Hepatocyte (in vitro differentiated cells): ENCODE data around the gene GCNT3.

Source experiments
- CTCF ChIP-seq: fragments of 200-600 bp; sonication (generic); IDR thresholded peaks from 2 replicates; pipeline ENCODE4 v1.5.1; 2016; ENCODE audit warnings: antibody characterized with exemption, mild to moderate bottlenecking; ENCODE audit not compliant: poor library complexity
- EZH2 ChIP-seq: fragments of 200-600 bp; sonication (generic); IDR thresholded peaks from 2 replicates; pipeline ENCODE4 v1.6.1; 2016; ENCODE audit warnings: antibody characterized with exemption, mild to moderate bottlenecking, borderline replicate concordance

DNA sequence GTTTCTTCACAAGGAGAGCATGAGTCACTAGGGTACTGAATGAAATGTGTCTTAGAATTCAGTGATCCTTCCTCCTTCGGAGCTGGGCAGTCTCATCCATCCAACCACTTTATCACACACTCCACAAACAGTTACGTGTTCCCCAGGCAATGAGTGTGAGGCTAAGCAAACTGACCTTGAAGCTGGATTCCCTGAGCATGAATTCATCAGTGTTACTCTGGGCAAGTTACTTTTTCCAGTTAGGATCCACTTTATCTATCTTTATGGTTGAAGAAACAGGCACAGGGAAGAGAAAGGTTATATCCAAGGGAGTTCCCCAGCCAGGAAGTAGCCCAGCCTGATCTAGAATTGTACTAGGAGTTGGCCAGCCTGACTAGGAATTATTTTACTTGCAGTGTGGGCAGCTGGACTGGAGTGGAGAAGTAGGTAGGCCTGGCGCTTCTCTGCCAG, 17.1 kb upstream of the GCNT3 start:
- TF ChIP-seq CTCF (no peak), EZH2 (no peak)
